Endothelial cell of umbilical vein (primary cell): ENCODE results near the gene CLCN5.

Experiments
- CTCF ChIP-seq, 2 donors: IDR thresholded peaks; 1 replicate in 1 of 2; 2 replicates in 1 of 2; pipeline ENCODE4 v1.5.1; 2011; ENCODE audit warnings: low read length in 2 of 2, mild to moderate bottlenecking in 2 of 2, moderate library complexity in 2 of 2, control low read depth in 1 of 2, inconsistent platforms in 1 of 2, low read depth in 1 of 2; ENCODE audit not compliant: insufficient read depth in 1 of 2; ENCODE audit errors: extremely low read depth in 1 of 2
- EZH2 ChIP-seq: IDR thresholded peaks from 2 replicates; pipeline ENCODE4 v1.6.1; 2012; ENCODE audit warnings: borderline replicate concordance, low read depth, mild to moderate bottlenecking, moderate library complexity, low read length, inconsistent platforms; ENCODE audit not compliant: severe bottlenecking
- FOS ChIP-seq: IDR thresholded peaks from 2 replicates; pipeline ENCODE4 v1.6.1; 2011; ENCODE audit warnings: mild to moderate bottlenecking, low read length, moderate library complexity, borderline replicate concordance; ENCODE audit not compliant: insufficient read depth
- JUN ChIP-seq: IDR thresholded peaks from 2 replicates; pipeline ENCODE4 v1.6.1; 2011; ENCODE audit warnings: borderline replicate concordance, low read depth; ENCODE audit not compliant: insufficient read length, insufficient read depth
- MAX ChIP-seq: IDR thresholded peaks from 2 replicates; pipeline ENCODE4 v1.6.1; 2011; ENCODE audit not compliant: insufficient read depth, insufficient read length
- MYC ChIP-seq: IDR thresholded peaks from one replicate; pipeline ENCODE4 v1.6.1; 2011; ENCODE audit warnings: mild to moderate bottlenecking, low read depth, low read length
- POLR2A ChIP-seq: IDR thresholded peaks from 2 replicates; pipeline ENCODE4 v1.6.1; 2012; ENCODE audit warnings: low read depth, mild to moderate bottlenecking, control low read depth, low read length
- POLR2AphosphoS5 ChIP-seq: IDR thresholded peaks from 2 replicates; pipeline ENCODE4 v1.6.1; 2012; ENCODE audit warnings: low read depth, mild to moderate bottlenecking, control low read depth, low read length, moderate library complexity; ENCODE audit not compliant: insufficient read depth

GRCh38 chrX:50103176-50103575, 180.8 kb downstream of the CLCN5 start:
- TF ChIP-seq CTCF (IDR thresholded peaks at IDR 0.05; ENCODE audit: extremely low read depth in 1 of 2, insufficient read depth in 1 of 2, low read depth in 1 of 2, low read length in 2 of 2) (no peak), FOS (no peak), POLR2A (no peak), MYC (no peak), POLR2AphosphoS5 (no peak), EZH2 (no peak), MAX (no peak), JUN (no peak)
